GM12891 (cell line): ENCODE results near the gene KIF11. TPM values are rescaled to one million over a fixed set of nuclear protein-coding genes. Genes with fewer than 3 reads are reported as not detected.

Experiments used
- DNase-seq: peaks from one replicate; pipeline ENCODE4 v3.0.0; 2011; ENCODE audit warnings: low spot score; ENCODE audit not compliant: insufficient read length
- FAIRE-seq: peaks from 2 replicates; lab custom pipeline; 2011; peaks lifted over from hg19 to GRCh38; lab: Jason Lieb, UNC
- PAX5 ChIP-seq: IDR thresholded peaks from 2 replicates; pipeline ENCODE4 v1.6.1; 2011; ENCODE audit warnings: low read length, moderate library complexity, mild to moderate bottlenecking; ENCODE audit not compliant: insufficient read depth, severe bottlenecking
- POLR2A ChIP-seq: IDR thresholded peaks from 2 replicates; pipeline ENCODE4 v1.6.1; 2011; ENCODE audit warnings: low read depth, low read length, control low read depth
- POLR2AphosphoS5 ChIP-seq: IDR thresholded peaks from 2 replicates; pipeline ENCODE4 v1.6.1; 2011; ENCODE audit warnings: low read depth, low read length, control low read depth
- POU2F2 ChIP-seq: IDR thresholded peaks from 2 replicates; pipeline ENCODE4 v1.6.1; 2011; ENCODE audit warnings: low read depth, mild to moderate bottlenecking, control low read depth, low read length, moderate library complexity
- SPI1 ChIP-seq: IDR thresholded peaks from 2 replicates; pipeline ENCODE4 v1.6.1; 2011; ENCODE audit warnings: low read depth, low read length, control low read depth
- TAF1 ChIP-seq: IDR thresholded peaks from 2 replicates; pipeline ENCODE4 v1.6.1; 2011; ENCODE audit warnings: low read depth, low read length, control low read depth
- polyA plus RNA-seq: library from polyadenylated mRNA; unstranded; fragments of >200 nt; gene quantifications from one replicate; pipeline ENCODE4 v1.2.1, GENCODE V29; 2012; ENCODE audit warnings: low read depth, missing spikeins, inconsistent platforms; ENCODE audit not compliant: missing spikeins

Gene KIF11
- 17.3 TPM for polyA plus RNA-seq

GRCh38 chr10:92592761-92593618 lies at the start of gene KIF11:
Gene KIF11, plus strand, starts transcription at chr10:92593130. Its CDS starts 246 bp downstream, at chr10:92593376.
- FAIRE-seq = peak; percentile 93
- peak; percentile 92 for TF ChIP-seq POLR2AphosphoS5
- no peak for TF ChIP-seq SPI1
- peak; percentile 81 for TF ChIP-seq TAF1
- TF ChIP-seq PAX5 = no peak
- TF ChIP-seq POU2F2 = peak; percentile 0; the same call in 1 of the 2 replicates
- TF ChIP-seq POLR2A = peak; percentile 96

GRCh38 chr10:92544296-92544695 lies 48.6 kb upstream of the KIF11 start:
- TF ChIP-seq SPI1 (peak; percentile 89), PAX5 (no peak)
- FAIRE-seq (no peak), DNase-seq (no peak)

More at GRCh38 chr10:92592761-92593618, at the start of gene KIF11:
- peak; percentile 69 for DNase-seq

GRCh38 chr10:92545556-92545955 lies 47.4 kb upstream of the KIF11 start:
- FAIRE-seq (no peak), DNase-seq (no peak)
- TF ChIP-seq POU2F2 (no peak), SPI1 (no peak), POLR2A (no peak), PAX5 (no peak), TAF1 (no peak), POLR2AphosphoS5 (no peak)

- FAIRE-seq = peak; percentile 16
- no peak for TF ChIP-seq TAF1
- no peak for TF ChIP-seq SPI1
- TF ChIP-seq POLR2A = no peak
- no peak for TF ChIP-seq POLR2AphosphoS5
- TF ChIP-seq POU2F2 = no peak
- TF ChIP-seq PAX5 = no peak
- DNase-seq = no peak
These were observed 45.3 kb upstream of the KIF11 start for GRCh38 chr10:92547676-92548075.

GRCh38 chr10:92550924-92551323 lies 42.0 kb upstream of the KIF11 start:
- no peak for FAIRE-seq
- no peak for DNase-seq
- TF ChIP-seq POLR2A (no peak), TAF1 (no peak), POU2F2 (no peak)

- TF ChIP-seq TAF1 (no peak), POLR2AphosphoS5 (no peak), POLR2A (no peak), SPI1 (no peak), PAX5 (no peak), POU2F2 (no peak)
- no peak for DNase-seq
- no peak for FAIRE-seq
These were observed 40.6 kb upstream of the KIF11 start for GRCh38 chr10:92552310-92552709.

GRCh38 chr10:92553959-92554358 lies 39.0 kb upstream of the KIF11 start:
- FAIRE-seq = peak; percentile 84
- DNase-seq = no peak
- TF ChIP-seq POLR2A (no peak), TAF1 (no peak), PAX5 (no peak), POLR2AphosphoS5 (no peak), SPI1 (no peak), POU2F2 (no peak)

GRCh38 chr10:92559046-92559445 lies 33.9 kb upstream of the KIF11 start:
- TF ChIP-seq POU2F2 (no peak), TAF1 (no peak), POLR2A (no peak), PAX5 (no peak), POLR2AphosphoS5 (no peak), SPI1 (no peak)
- FAIRE-seq (no peak), DNase-seq (no peak)

- TF ChIP-seq POU2F2 = no peak
- no peak for TF ChIP-seq TAF1
- TF ChIP-seq POLR2A = no peak
- no peak for TF ChIP-seq POLR2AphosphoS5
- TF ChIP-seq PAX5 = no peak
- no peak for TF ChIP-seq SPI1
- no peak for DNase-seq
- FAIRE-seq = no peak
These were observed 30.5 kb upstream of the KIF11 start for GRCh38 chr10:92562424-92562823.

GRCh38 chr10:92567952-92568600 lies 24.9 kb upstream of the KIF11 start:
- no peak for TF ChIP-seq SPI1
- no peak for TF ChIP-seq POLR2AphosphoS5
- TF ChIP-seq PAX5 = no peak
- TF ChIP-seq POLR2A = no peak
- no peak for TF ChIP-seq POU2F2
- TF ChIP-seq TAF1 = no peak
- DNase-seq (no peak), FAIRE-seq (peak; percentile 80)
